ENCODE results near the gene LMAN1.

DNA sequence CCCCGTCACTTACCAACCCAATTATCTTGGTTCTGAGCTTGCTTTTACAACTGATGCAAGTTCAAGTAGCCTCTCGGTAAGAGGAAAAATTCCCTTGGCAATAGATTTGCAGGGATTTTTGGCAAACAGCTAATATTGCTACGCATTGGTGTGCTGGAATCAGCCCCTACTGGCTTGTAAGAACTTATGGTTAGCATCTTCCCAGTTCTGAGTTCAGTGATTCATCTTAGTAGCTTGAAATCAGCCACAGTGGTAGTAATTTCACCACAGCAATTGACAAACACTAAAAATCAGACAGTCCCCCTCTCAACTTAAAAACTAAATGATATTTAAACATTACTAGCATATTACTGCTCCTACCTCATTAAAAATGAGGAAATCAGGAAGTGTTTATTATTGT lies 79.9 kb downstream of the LMAN1 start:
- TF ChIP-seq, protein P1, sequence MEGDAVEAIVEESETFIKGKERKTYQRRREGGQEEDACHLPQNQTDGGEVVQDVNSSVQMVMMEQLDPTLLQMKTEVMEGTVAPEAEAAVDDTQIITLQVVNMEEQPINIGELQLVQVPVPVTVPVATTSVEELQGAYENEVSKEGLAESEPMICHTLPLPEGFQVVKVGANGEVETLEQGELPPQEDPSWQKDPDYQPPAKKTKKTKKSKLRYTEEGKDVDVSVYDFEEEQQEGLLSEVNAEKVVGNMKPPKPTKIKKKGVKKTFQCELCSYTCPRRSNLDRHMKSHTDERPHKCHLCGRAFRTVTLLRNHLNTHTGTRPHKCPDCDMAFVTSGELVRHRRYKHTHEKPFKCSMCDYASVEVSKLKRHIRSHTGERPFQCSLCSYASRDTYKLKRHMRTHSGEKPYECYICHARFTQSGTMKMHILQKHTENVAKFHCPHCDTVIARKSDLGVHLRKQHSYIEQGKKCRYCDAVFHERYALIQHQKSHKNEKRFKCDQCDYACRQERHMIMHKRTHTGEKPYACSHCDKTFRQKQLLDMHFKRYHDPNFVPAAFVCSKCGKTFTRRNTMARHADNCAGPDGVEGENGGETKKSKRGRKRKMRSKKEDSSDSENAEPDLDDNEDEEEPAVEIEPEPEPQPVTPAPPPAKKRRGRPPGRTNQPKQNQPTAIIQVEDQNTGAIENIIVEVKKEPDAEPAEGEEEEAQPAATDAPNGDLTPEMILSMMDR (IDR thresholded peaks at IDR 0.05; ENCODE audit: low read length): no peak
- TF ChIP-seq EZH2 (IDR thresholded peaks at IDR 0.05; ENCODE audit: borderline replicate concordance, low read length): no peak
